Calu3 (cell line): Measurements from ENCODE around the gene GIGYF1. TPM values are rescaled to one million over a fixed set of nuclear protein-coding genes. Genes with fewer than 3 reads are reported as not detected.
"Not testable (repeated sequence)": the region's sequence is repeated elsewhere in the genome, so short reads cannot be mapped to it uniquely, and the experiment has no call there.

Source experiments
- BruUV-seq: library from RNA; stranded (reverse); fragments of 400-500 nt; replicated peaks from 2 replicates; lab custom pipeline; 2021; lab: Mats Ljungman, UMichigan
- CTCF ChIA-PET: fragments of 300-600 bp; sonication (Branson Sonifier 250); formaldehyde crosslinking; loops from one replicate; lab custom pipeline; 2022; ENCODE audit warnings: antibody characterized with exemption; lab: Charles Lee
- DNase-seq: peaks from one replicate; pipeline ENCODE4 v3.0.0; 2022
- H3K27ac Mint-ChIP-seq: one replicate; pipeline ENCODE4 v1.8.0; 2022; ENCODE audit warnings: mixed read lengths; ENCODE audit not compliant: unreplicated experiment
- H3K27me3 Mint-ChIP-seq: one replicate; pipeline ENCODE4 v1.8.0; 2022; ENCODE audit warnings: mixed read lengths; ENCODE audit not compliant: unreplicated experiment
- H3K36me3 Mint-ChIP-seq: one replicate; pipeline ENCODE4 v1.8.0; 2022; ENCODE audit warnings: mild to moderate bottlenecking, moderate library complexity, mixed read lengths; ENCODE audit not compliant: insufficient read depth, unreplicated experiment
- H3K4me1 Mint-ChIP-seq: one replicate; pipeline ENCODE4 v1.8.0; 2022; ENCODE audit warnings: mild to moderate bottlenecking, low read depth, mixed read lengths; ENCODE audit not compliant: unreplicated experiment
- H3K4me3 Mint-ChIP-seq: one replicate; pipeline ENCODE4 v1.8.0; 2022; ENCODE audit warnings: mild to moderate bottlenecking, low read depth, moderate library complexity, mixed read lengths; ENCODE audit not compliant: unreplicated experiment
- H3K9me3 Mint-ChIP-seq: one replicate; pipeline ENCODE4 v1.8.0; 2022; ENCODE audit warnings: low read depth, mixed read lengths; ENCODE audit not compliant: unreplicated experiment
- intact Hi-C: fragments of 100-400 bp; cut with micrococcal nuclease; formaldehyde crosslinking; loops from one replicate; pipeline ENCODE4 v1.10.0; 2022; ENCODE audit not compliant: unreplicated experiment
- total RNA-seq: library from RNA; stranded (reverse); gene quantifications from 2 replicates; pipeline ENCODE4 v1.2.3, GENCODE V29; 2022
- TF ChIP-seq, protein P1 (sequence below): fragments of 200-600 bp; IDR thresholded peaks from one replicate; pipeline ENCODE4 v1.8.0; 2022; ENCODE audit warnings: antibody characterized with exemption; ENCODE audit not compliant: unreplicated experiment

GIGYF1 gene
- total RNA-seq, 1 experiment from 2014 or later, result 30.8 TPM

- no peaks in the 10 kb centered on the region for H3K9me3 Mint-ChIP-seq
- peaks cover 44% of the 10 kb centered on the region for H3K27me3 Mint-ChIP-seq
- no peaks in the 10 kb centered on the region for H3K4me1 Mint-ChIP-seq
- TF ChIP-seq, protein P1, sequence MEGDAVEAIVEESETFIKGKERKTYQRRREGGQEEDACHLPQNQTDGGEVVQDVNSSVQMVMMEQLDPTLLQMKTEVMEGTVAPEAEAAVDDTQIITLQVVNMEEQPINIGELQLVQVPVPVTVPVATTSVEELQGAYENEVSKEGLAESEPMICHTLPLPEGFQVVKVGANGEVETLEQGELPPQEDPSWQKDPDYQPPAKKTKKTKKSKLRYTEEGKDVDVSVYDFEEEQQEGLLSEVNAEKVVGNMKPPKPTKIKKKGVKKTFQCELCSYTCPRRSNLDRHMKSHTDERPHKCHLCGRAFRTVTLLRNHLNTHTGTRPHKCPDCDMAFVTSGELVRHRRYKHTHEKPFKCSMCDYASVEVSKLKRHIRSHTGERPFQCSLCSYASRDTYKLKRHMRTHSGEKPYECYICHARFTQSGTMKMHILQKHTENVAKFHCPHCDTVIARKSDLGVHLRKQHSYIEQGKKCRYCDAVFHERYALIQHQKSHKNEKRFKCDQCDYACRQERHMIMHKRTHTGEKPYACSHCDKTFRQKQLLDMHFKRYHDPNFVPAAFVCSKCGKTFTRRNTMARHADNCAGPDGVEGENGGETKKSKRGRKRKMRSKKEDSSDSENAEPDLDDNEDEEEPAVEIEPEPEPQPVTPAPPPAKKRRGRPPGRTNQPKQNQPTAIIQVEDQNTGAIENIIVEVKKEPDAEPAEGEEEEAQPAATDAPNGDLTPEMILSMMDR, result no peak
- no peak for DNase-seq
- intact Hi-C loops, result no loop called here
- BruUV-seq, result no TSS peak
- H3K4me3 Mint-ChIP-seq, result no peak overlapping the region
- peaks cover 9% of the 10 kb centered on the region for H3K36me3 Mint-ChIP-seq
- CTCF ChIA-PET, result no interaction called here
- no peak overlapping the region for H3K27ac Mint-ChIP-seq
Observed at GRCh38 chr7:100668069-100668449, 26.0 kb downstream of the GIGYF1 start.

DNA sequence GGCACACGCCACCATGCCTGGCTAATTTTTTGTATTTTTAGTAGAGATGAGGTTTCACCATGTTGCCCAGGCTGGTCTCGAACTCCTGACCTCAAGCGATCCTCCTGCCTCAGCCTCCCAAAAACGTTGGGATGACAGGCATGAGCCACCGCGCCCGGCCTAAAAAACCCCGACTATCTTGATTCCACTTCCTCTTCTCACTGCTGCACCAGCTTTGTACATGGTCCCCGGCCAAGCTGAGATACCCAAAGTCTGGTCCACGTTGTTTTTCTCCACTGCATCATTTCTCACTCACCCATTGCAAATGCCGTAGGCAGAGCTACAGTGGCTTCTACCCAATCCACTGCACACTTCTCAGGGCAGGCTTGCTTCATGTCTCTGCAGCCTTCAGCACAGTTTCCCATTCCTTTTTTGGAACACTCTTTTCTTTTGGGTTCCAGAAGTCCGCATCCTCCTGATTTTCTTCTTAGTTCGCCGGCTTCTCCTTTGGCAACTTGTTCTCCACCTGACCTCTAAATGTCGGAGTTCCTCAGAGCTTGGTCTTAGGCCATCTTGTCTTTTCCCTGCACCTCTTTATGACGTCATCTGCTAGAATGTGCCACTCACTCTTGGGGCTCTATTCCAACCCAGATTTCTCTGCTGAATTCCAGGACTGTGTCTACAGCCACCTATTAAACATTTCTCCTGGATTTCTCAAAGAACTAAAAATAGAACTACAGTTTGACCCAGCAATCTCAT is 26.6 kb downstream of the GIGYF1 start:
- CTCF ChIA-PET, result no interaction called here
- Mint-ChIP-seq H3K4me3 (no peak overlapping the region), H3K36me3 (peaks cover 7% of the 10 kb centered on the region), H3K27me3 (peaks cover 44% of the 10 kb centered on the region), H3K9me3 (no peaks in the 10 kb centered on the region), H3K27ac (no peak overlapping the region), H3K4me1 (no peaks in the 10 kb centered on the region)
- DNase-seq, result no peak
- TF ChIP-seq, protein P1, result no peak
- intact Hi-C loops, result no loop called here
- BruUV-seq, result no TSS peak

DNA sequence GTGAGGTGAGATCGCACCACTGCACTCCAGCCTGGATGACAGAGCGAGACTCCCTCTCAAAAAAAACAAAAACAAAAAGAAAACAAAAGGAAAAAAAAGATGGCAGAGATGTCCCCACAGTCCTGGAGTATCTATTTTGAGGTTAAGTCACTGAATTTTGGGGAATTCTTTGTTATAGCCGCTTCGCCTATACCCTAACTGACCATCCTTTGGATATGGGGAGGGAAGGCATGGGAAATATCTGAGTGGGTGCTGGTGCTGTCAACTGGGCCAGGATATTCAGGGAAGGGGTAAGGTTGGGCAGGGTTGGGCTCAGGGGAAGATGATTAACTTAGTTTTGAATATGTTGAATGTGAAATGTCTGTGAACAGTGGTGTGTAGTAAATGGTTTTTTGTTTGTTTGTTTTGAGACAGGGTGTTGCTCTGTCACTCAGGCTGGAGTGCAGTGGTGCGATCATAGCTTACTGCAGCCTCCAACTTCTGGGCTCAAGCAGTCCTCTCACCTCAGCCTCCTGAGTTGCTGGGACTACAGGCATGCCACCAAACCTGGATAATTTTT is 28.8 kb downstream of the GIGYF1 start:
- Mint-ChIP-seq H3K9me3 (no peaks in the 10 kb centered on the region), H3K27me3 (peaks cover 31% of the 10 kb centered on the region), H3K4me3 (no peak overlapping the region), H3K27ac (no peak overlapping the region), H3K4me1 (no peaks in the 10 kb centered on the region), H3K36me3 (peaks cover 7% of the 10 kb centered on the region)
- TF ChIP-seq, protein P1, result no peak
- intact Hi-C loops, result no loop called here
- DNase-seq, result no peak
- CTCF ChIA-PET, result no interaction called here
- no TSS peak for BruUV-seq

DNA sequence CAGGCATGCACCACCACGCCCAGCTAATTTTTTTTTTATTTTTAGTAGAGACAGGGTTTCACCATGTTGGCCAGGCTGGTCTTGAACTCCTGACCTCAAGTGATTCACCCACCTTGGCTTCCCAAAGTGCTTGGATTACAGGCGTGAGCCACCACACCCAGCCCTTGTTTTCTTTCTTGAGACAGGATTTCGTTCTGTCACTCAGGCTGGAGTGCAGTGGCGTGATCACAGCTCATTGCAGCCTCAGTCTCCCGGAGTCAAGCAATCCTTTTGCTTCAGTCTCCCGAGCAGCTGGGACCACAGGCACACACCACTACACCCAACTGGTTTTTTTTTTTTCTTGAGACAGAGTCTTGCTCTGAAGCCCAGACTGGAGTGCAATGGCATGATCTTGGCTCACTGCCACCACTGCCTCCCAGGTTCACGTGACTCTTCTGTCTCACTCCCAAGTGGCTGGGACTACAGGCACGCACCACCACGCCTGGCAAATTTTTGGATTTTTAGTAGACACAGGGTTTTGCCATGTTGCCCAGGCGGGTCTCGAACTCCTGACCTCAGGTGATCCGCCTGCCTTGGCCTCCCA is 31.8 kb downstream of the GIGYF1 start:
- H3K4me1 Mint-ChIP-seq, DNase-seq, intact Hi-C loops, H3K36me3 Mint-ChIP-seq, CTCF ChIA-PET, H3K4me3 Mint-ChIP-seq, BruUV-seq, H3K9me3 Mint-ChIP-seq, H3K27ac Mint-ChIP-seq: not testable (repeated sequence)
- H3K27me3 Mint-ChIP-seq, result peaks cover 18% of the 10 kb centered on the region
